ENCODE data around the gene KDELR1.

The KDELR1 gene

GRCh38 chr19:48342841-48343540 lies 48.4 kb downstream of the KDELR1 start:
- DNase-seq (ENCODE audit: low spot score) (no peak), FAIRE-seq (no peak)

GRCh38 chr19:48342414-48342738 lies 49.0 kb downstream of the KDELR1 start:
- DNase-seq (ENCODE audit: low spot score): no peak
- no peak for FAIRE-seq

DNA sequence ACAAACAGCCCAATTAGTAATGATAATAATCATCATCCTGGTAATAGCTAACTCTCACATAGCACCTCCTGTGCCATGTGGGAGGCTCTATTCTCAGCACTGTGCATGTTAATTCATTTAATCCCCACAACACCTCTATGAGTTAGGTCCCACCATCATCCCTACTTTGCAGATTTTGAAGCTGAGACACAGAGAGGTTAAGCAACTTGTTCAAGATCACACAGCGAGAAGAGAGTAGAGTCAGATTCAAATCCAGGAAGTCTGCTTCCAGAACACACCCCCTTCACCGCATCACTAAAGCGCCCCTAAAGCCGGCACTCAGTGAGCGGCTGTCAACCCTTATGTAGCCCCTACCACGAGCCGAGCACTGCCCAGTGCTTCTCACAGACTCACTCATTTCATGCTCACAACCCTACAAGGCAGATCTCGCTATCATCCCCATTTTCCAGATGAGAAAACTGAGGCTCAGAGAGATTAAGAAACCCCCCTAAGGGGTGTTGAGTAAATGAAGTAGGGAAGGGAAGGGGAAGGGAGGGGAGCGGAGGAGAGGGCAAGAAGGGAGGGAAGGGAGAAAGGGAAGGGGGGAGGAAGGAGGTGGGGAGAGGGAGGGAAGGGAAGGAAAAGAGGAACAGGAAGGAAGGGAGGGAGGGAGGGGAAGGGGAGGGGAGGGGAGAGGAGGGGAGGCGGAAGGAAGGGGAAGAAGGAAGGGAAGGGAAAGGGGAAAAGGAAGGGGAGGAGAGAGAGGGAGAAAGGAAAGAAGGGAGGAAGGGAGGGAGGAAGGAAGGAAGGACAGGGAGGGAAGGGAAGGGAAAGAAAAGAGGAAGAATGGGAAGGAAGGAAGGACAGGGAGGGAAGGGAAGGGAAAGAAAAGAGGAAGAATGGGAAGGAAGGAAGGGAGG lies 49.6 kb downstream of the KDELR1 start:
- DNase-seq (ENCODE audit: low spot score) (no peak), FAIRE-seq (no peak)

GRCh38 chr19:48340995-48341394 lies 50.4 kb downstream of the KDELR1 start:
- DNase-seq (ENCODE audit: low spot score) (no peak), FAIRE-seq (no peak)

DNA sequence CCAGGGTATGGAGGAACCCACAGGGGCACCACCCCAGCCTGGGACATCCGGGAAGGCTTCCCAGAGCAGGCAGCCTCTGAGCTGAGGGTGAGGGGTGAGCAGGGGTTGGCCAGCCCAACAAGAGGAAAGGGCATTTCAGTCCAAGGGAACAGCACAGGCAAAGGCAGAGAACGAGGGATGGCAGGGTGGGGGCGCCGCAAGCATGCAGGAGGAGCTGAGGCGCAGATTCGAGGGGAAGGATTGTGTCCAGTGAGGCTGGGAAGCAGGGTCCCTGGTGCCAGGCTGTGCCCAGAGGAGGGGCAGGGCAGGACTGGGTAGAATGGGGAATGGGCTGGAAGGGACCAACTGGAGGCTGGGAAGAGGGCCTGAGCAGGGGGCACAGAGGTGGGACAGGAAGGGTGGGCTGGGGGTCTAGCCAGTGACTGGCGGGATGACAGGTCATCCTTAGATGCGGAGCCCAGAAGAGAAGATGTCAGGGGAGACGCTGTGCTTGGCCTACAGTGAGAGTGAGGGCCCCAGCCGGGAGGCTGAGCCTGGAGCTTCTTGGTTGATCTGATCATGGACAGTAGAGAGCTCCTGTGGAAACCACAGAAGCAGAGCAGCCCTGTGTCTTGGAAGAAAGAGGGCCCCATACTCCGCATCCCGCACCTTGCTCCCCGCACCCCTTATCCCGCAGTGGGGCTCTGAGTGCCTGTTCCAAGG lies 52.4 kb downstream of the KDELR1 start:
- FAIRE-seq (no peak), DNase-seq (ENCODE audit: low spot score) (no peak)

DNA sequence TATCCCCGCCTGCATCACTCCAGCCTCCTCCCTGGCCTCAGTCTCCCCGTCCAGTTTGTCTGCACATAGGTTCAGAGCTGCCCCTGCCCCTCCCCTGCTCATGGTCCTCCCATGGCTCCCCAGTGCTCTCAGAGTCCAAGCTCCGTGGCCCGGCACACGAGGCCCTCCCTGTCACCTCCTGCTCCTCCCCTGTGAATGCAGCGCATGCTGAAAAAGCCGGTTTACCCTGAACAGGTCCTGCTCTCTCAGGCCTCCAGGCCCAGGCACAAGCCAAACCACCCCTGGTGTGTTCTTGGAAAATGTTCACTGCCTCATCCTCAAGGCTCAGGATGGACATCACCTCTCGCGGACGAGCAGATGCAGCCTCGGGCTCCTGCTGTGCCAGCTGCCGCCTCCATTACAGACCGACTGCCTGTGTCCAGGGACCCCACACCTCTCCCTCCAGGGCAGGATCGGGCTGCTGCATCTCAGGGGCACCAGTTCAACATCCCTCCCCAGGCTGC lies 53.0 kb downstream of the KDELR1 start:
- no peak for DNase-seq (ENCODE audit: low spot score)
- FAIRE-seq: no peak

GRCh38 chr19:48333467-48334384 lies 57.6 kb downstream of the KDELR1 start:
- no peak for DNase-seq (ENCODE audit: low spot score)
- FAIRE-seq: no peak

DNA sequence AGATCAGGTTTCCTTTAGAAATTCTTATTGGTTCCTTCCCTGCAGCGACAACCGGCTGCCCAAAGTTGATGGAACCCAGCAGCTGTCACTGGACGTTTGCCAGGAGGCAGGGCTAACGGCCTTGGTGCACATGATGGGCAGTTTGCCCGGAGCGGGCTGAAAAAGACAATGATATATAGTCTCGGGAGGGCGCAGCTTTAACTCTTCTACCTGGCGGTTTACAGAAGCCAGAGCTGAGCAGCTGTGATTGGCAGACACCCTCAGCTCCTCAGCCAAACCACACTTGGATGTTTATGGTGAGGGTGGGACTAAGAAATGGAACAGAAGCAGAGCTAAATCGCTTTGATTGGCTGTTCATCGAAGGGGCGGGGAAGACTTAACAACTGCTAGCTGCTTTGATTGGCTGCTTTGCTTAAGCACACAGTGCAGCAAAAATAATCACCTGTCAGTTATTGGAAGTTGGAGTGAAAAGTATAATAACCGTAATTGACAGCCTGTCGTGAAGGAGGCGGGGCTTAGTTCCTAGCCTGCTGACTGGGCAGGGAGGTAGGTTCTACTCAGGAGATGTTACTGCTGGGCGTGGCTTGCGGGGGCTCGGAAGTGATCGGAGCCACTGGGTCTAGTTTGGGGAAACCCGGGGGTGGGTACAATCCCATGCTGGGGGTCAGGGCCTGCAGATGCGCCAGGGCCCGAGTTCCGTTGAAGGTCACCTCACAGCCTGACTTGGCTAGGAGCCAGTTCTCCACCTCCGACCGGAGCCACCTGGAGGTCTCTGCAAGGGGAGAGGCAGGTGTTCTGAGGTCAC lies 58.5 kb downstream of the KDELR1 start:
- DNase-seq (ENCODE audit: low spot score) (peak; percentile 39), FAIRE-seq (no peak)
